Muscle of leg (tissue), 11 donors: Measurements from ENCODE around the gene VSX1. TPM values are rescaled to one million over a fixed set of nuclear protein-coding genes. Genes with fewer than 3 reads are reported as not detected.

ENCODE experiments used
- DNase-seq: peaks from one replicate; pipeline ENCODE4 v3.0.0; 2013
- H3K27ac ChIP-seq: one replicate; pipeline ENCODE4 v1.5.1; 2013; ENCODE audit warnings: mild to moderate bottlenecking, low read length, control low read depth
- H3K27me3 ChIP-seq: one replicate; pipeline ENCODE4 v1.6.1; 2013; ENCODE audit warnings: low read length; ENCODE audit not compliant: control insufficient read depth, insufficient read depth
- H3K36me3 ChIP-seq: one replicate; pipeline ENCODE4 v1.6.1; 2013; ENCODE audit warnings: low read length; ENCODE audit not compliant: control insufficient read depth, insufficient read depth
- H3K4me1 ChIP-seq: one replicate; pipeline ENCODE4 v1.6.1; 2013; ENCODE audit warnings: low read length; ENCODE audit not compliant: control insufficient read depth, insufficient read depth
- H3K4me3 ChIP-seq: one replicate; pipeline ENCODE4 v1.5.1; 2013; ENCODE audit warnings: low read length, control low read depth
- H3K9me3 ChIP-seq: replicated peaks from 2 replicates; pipeline ENCODE4 v1.6.1; 2013; ENCODE audit warnings: low read depth, low read length; ENCODE audit not compliant: control insufficient read depth
- WGBS: methylation state at CpG from one replicate; pipeline ENCODE4 v1.1.5; 2013; ENCODE audit warnings: missing lambda C conversion rate; ENCODE audit not compliant: insufficient coverage; 5-methylcytosine and 5-hydroxymethylcytosine counted together
- polyA plus RNA-seq, 8 donors: library from polyadenylated mRNA; unstranded; fragments of 120-200 nt; gene quantifications; one replicate each; pipeline versions ENCODE4 v1.2.1 to v1.2.3, GENCODE V29; 2013; ENCODE audit warnings: inconsistent platforms in 1 of 8, low replicate concordance in 1 of 8; ENCODE audit not compliant: insufficient read length in 8 of 8, insufficient read depth in 1 of 8
- total RNA-seq: library from RNA; stranded (reverse); fragments of 120-200 nt; gene quantifications from one replicate; pipeline ENCODE4 v1.2.4, GENCODE V29; 2013

The VSX1 gene
- total and polyA plus RNA-seq, 9 donors = 0.12 TPM; not detected in 8

DNA sequence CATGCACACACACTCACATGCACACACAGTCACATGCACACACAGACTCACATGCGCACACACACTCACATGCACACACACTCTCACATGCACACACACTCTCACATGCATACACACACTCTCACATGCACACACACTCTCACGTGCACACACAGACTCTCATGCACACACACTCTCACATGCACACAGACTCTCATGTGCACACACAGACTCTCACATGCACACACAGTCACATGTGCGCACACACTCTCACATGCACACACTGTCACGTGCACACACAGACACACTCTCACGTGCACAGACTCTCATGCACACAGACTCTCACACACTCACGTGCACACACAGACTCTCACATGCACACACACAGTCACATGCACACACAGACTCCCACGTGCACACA, 36.6 kb upstream of the VSX1 start:
- Histone ChIP-seq H3K27me3 (no peaks in the 10 kb centered on the region), H3K36me3 (no peaks in the 10 kb centered on the region), H3K4me1 (peaks cover 30% of the 10 kb centered on the region), H3K9me3 (no peaks in the 10 kb centered on the region), H3K27ac (no peak overlapping the region), H3K4me3 (no peak overlapping the region)
- 92% methylated on average over 5 of the region's 7 CpGs for WGBS
- no peak for DNase-seq

DNA sequence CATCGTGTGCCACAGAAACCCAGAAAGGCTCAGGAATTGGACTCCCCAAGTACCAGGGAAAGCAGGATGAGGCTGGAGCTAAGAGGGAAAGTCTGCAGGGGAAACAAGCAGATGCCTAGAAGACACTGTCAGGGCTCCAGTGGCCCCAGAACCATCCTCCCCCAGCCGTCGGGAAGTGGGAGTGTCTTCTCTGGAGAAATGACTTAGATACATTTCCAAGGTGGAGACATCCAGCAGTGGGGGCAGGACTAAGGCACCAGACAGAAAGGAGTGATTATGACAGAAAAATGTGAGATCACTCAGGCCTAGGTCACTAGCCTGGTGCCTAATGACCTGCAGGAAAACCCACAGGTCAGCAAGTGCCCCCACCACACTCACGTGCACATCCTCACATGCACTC, 36.0 kb upstream of the VSX1 start:
- Histone ChIP-seq H3K9me3 (no peaks in the 10 kb centered on the region), H3K27ac (no peak overlapping the region), H3K36me3 (no peaks in the 10 kb centered on the region), H3K27me3 (no peaks in the 10 kb centered on the region), H3K4me1 (peaks cover 30% of the 10 kb centered on the region), H3K4me3 (no peak overlapping the region)
- 69% methylated on average over 1 of the region's 4 CpGs for WGBS
- no peak for DNase-seq

DNA sequence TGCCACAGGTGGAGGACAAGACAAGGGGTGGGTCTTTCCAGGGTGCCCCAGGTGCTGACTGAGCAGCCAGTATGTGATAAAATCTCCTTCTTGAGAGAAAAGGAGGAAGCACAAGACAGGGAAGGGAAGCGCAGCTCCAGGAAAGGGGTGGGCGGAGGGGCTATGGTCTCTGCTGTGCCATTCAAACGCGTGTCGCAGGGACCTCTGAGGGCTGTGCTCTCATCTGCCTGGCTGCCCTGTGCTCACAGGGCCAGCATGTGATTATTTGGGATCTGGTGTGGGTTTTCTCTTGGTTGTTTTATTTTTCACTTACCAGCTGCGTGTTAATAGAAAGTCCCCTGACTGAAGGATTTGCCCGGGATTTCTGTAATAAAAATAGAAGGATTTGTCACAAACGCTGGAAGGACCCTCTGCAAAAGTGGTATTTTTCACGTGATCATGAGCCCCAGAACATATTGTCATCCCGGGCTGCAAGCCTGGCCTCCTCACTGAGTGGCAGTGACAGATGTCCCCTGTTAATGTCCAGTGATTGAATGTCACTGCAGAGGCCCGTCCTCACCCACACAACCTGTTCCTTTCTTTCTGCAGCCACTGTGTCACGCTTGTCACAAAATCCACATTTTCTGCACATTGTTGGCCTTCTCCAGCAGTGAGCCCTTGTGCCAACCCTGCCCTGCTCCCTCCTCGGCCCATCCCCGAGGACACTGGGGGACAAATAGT, 35.0 kb upstream of the VSX1 start:
- peak; percentile 88 for DNase-seq
- H3K36me3 ChIP-seq = no peaks in the 10 kb centered on the region
- WGBS = 41% methylated on average over 11 of the region's 14 CpGs
- H3K4me3 ChIP-seq = no peak overlapping the region
- H3K9me3 ChIP-seq = no peaks in the 10 kb centered on the region
- H3K4me1 ChIP-seq = peaks cover 30% of the 10 kb centered on the region
- no peaks in the 10 kb centered on the region for H3K27me3 ChIP-seq
- H3K27ac ChIP-seq = peak overlapping the region; percentile 90

DNA sequence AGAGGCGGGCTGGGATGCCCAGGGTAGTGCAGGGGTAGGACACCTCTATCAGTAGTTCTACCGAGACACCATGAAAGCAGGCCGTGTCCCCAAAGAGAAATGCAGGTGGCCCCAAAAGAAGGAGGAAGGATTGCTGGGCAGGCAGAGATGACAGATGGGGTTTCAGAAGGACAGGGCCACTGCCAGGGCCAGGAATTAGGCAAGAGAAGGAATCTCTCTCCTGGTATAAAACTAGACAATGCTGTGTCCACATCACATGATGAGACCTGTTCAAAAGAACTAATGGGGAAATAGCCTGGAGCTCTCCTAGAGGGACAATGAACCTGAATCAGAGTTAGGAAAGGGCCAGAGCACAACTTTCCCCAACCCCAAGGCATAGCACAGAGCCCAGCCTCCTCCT, 21.6 kb upstream of the VSX1 start:
- H3K4me3 ChIP-seq = no peak overlapping the region
- no CpG with 5 or more reads among the region's 3 CpGs for WGBS
- H3K27ac ChIP-seq = no peak overlapping the region
- no peaks in the 10 kb centered on the region for H3K27me3 ChIP-seq
- H3K4me1 ChIP-seq = no peaks in the 10 kb centered on the region
- H3K36me3 ChIP-seq = no peaks in the 10 kb centered on the region
- DNase-seq = no peak
- H3K9me3 ChIP-seq = no peaks in the 10 kb centered on the region

DNA sequence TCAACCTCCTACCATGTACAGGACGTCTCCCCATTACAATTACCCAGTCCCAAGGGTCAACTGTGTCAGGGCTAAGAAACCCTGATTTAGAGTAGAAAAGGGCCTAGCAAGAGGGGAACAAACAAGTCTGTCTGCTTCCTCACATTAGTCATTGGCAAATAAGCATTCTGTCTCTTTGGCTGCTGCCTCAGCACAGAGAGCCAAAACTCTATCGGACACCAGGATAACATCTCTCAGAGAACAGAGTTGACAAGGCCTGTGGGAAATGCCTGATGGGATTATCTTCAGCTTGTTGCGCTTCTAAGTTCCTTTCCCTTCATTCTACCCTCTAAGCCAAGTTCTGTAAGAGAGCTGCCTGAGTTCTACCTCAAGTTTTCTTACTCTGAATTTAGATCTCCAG, 19.0 kb upstream of the VSX1 start:
- peak; percentile 42 for DNase-seq
- H3K27ac ChIP-seq = no peak overlapping the region
- H3K36me3 ChIP-seq = no peaks in the 10 kb centered on the region
- no peaks in the 10 kb centered on the region for H3K9me3 ChIP-seq
- 55% methylated on average over 1 of the region's 3 CpGs for WGBS
- no peaks in the 10 kb centered on the region for H3K4me1 ChIP-seq
- no peaks in the 10 kb centered on the region for H3K27me3 ChIP-seq
- no peak overlapping the region for H3K4me3 ChIP-seq

DNA sequence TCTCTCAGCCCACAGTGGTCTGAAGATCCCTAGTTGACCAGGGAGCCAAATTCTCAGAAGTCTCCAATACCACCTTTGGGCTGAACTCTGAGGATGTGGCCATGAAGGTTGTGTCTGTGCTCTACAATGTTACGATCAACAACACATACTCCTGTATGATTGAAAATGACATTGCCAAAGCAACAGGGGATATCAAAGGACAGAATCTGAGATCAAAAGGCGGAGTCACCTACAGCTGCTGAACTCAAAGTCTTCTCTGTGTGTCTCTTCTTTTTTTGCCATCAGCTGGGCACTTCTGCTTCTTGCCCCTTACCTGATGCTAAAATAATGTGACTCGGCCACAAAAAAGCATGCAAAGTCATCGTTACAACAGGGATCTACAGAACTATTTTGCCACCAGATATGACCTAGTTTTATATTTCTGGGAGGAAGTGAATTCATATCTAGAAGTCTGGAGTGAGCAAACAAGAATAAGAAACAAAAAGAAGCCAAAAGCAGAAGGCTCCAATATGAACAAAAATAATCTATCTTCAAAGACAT, 17.7 kb upstream of the VSX1 start:
- H3K27ac ChIP-seq = no peak overlapping the region
- no peaks in the 10 kb centered on the region for H3K36me3 ChIP-seq
- 80% methylated on average over 1 of the region's 4 CpGs for WGBS
- no peak overlapping the region for H3K4me3 ChIP-seq
- H3K27me3 ChIP-seq = no peaks in the 10 kb centered on the region
- no peaks in the 10 kb centered on the region for H3K4me1 ChIP-seq
- H3K9me3 ChIP-seq = no peaks in the 10 kb centered on the region
- DNase-seq = no peak

DNA sequence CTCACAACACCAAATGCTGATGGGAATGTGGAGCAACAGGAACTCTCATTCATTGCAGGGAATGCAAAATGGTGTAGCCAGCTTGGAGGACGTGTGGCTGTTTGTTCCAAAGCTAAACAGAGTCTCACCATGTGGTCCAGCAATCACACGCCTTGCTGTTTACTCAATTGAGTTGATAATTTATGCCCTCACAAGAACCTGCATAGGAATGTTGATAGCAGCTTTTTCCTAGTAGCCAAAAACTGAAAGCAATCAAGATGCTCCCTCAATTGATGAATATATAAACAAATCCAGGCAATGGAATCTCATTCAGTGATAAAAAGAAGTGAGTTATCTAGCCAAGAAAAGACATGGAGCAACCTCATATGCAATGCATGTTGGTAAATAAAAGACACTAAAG, 15.6 kb upstream of the VSX1 start:
- Histone ChIP-seq H3K9me3 (no peaks in the 10 kb centered on the region), H3K4me3 (no peak overlapping the region), H3K36me3 (no peaks in the 10 kb centered on the region), H3K27me3 (no peaks in the 10 kb centered on the region), H3K27ac (no peak overlapping the region), H3K4me1 (no peaks in the 10 kb centered on the region)
- WGBS = no CpG with 5 or more reads among the region's 2 CpGs
- DNase-seq = no peak

DNA sequence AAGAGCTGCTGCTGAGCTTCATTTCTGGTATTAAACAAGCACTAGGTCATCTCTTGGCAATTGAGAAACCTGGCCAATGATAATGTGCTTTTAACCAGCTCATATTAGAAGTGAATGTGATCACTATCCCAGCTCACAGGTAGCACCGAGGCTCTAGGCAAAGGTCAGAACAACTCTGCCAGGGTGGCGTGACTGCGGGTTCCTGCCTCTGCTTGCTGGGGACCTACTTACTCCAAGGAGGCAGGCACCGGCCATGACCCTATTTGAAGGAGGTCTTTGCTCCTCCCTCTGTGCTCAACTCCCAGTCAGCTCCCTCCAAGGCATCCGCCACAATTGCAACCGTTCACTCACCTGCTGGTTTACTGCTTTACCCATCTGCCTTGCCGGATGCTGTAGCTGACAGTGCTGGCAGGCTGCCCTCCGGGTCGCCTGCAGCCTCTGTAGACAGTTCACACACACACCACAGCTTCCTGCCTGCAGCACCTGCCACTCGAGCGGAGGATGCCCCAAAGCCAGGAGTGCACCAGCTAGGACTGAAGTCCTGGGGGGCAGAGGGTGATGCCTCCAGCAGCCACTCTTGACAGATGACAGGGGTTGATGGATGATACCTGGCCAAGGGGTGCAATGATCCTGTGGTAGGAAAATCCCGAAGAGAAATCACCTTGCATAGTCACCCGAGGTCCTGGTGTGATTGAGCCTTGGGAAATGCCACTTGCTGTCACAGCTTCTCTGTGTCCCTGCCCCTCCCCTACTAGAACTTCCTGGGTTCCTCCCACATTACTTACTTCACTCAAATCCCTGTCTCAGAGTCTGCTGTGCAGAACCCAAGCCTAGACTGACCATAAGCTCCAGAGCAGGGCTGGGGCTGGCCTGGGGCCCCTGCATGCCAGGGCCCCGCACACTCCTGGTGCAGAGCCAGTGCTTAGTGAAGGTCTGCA, 8.8 kb upstream of the VSX1 start:
- peaks cover 27% of the 10 kb centered on the region for H3K27me3 ChIP-seq

DNA sequence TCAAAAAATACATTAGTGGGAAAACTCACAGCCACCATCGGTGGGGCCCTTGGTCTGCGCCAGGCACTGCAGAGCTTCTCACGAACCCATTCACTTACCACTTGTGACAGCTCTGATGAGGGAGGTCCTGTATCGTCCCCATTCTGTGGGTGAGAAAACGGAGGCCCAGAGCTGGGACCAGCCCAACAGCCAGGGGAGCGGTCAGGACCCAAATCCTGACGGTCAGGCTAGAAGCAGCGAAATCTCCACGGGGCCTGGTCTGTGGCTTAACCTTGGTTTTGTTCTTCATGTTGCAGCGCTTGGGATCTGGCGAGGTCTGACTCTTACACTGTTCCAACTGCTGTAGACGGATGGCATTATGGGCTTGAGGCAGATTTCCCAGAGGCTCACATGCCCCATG, 7.7 kb upstream of the VSX1 start:
- Histone ChIP-seq H3K4me1 (peaks cover 3% of the 10 kb centered on the region), H3K9me3 (no peaks in the 10 kb centered on the region), H3K27ac (no peak overlapping the region), H3K27me3 (peaks cover 38% of the 10 kb centered on the region), H3K4me3 (no peak overlapping the region), H3K36me3 (no peaks in the 10 kb centered on the region)
- no peak for DNase-seq
- WGBS = 82% methylated on average over 9 of the region's 12 CpGs

More for the DNA sequence above, 8.8 kb upstream of the VSX1 start:
- no peak for DNase-seq
- WGBS = 47% methylated on average over 11 of the region's 14 CpGs
- H3K27ac ChIP-seq = no peak overlapping the region
- H3K36me3 ChIP-seq = no peaks in the 10 kb centered on the region
- H3K4me3 ChIP-seq = no peak overlapping the region
- no peaks in the 10 kb centered on the region for H3K4me1 ChIP-seq
- no peaks in the 10 kb centered on the region for H3K9me3 ChIP-seq

DNA sequence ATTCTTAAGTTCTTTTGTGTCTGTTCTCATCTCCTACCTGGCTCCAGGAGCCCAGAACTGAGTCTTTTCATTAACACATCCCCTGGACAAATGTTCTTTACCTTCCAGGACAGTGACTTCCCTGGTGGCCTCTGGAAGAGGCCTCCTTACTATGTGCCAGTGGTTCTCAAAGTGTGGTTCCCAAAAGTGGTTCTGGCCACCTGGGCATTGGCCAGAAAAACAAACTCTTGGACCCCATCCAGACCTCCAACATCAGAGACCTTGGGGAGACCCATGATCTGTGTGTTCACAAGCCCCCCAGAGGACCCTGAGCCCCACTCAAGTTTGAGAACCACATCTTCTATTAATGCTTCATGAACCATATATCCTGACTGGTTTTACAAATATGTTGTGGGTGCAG, 7.2 kb upstream of the VSX1 start:
- H3K27ac ChIP-seq = no peak overlapping the region
- H3K4me3 ChIP-seq = no peak overlapping the region
- DNase-seq = no peak
- H3K36me3 ChIP-seq = no peaks in the 10 kb centered on the region
- no peaks in the 10 kb centered on the region for H3K9me3 ChIP-seq
- H3K4me1 ChIP-seq = peaks cover 9% of the 10 kb centered on the region
- H3K27me3 ChIP-seq = peaks cover 44% of the 10 kb centered on the region
